Islet precursor cell (in vitro differentiated cells): ENCODE results near the gene RAD51B.

Source experiments
- DNase-seq: peaks from one replicate; pipeline ENCODE4 v3.0.0-alpha.2; 2018

RAD51B gene

DNA sequence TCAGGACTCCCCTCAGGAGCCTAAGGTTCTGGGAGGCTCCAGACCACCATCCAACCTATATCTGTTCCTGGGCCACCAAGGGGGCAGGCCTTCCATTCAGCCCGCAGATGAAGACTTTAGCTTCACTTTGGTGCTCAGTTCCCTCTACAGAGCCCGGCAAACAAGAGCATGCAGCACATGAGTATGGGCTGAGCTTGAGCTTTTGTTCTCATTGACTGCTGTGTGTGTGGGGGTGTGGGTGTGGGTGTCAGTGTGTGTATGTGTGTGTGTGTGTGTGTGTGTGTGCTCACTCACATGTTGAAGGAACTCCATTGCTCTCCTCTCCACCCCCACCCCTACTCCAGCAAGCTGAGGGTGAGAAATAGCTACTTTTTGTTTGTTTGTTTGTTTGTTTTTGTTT lies 754.1 kb downstream of the RAD51B start:
- no peak for DNase-seq

DNA sequence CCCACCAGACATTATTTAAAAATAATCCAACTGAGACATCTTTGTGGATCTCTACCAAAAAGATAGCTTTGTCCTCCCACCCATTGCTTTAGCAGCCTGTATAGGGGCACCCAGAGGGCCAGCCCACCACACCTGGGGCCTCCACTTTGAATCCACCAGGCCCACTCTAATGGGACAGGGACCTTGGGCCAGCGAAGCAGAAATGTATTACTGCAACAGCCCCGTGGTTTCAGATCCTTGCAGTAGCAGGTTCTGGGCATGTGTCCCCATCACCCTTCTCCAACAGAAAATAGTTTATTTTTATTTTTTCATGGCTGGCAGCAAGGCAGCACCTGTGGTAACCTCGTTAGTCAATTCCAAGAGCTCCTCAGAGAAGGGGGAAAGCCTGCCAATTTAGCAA lies 754.9 kb downstream of the RAD51B start:
- no peak for DNase-seq

DNA sequence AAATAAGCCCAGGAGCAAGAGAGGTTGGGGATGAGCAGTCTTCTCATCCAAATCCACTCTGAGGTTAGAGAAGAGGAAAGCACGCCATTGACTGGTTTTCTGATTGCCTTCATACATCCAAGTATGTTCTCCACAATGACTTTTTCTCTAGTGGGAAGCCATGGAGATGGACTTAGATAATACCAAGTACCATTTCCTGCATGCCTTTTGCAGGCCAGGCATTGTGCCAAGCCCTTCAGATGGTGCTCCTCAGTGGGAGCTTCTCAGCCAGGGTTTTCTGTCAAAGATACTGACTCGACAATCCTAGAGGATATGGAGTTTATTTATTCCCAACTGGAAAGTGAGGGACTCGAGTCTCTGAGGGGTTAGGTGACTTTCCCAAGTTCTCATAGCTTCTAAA lies 755.3 kb downstream of the RAD51B start:
- no peak for DNase-seq

DNA sequence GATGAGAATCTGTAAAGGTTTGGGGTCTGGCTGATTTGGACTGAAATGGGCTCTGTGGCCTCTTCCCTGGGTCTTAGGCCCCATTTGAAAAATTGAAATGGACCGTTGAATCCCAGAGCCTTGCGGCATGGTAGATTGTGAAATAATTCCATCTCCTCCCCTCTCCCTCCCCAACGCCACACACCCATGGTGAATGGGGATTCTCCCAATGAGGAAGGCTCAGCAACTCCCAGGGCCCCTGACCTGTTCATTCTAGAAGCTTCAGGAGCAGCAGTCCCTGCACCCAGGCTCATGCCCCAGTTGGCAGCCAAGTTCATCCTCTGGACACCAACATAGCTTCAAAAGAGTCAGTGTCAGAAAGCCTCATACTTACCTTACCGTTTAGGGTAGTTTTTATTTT lies 755.8 kb downstream of the RAD51B start:
- no peak for DNase-seq

DNA sequence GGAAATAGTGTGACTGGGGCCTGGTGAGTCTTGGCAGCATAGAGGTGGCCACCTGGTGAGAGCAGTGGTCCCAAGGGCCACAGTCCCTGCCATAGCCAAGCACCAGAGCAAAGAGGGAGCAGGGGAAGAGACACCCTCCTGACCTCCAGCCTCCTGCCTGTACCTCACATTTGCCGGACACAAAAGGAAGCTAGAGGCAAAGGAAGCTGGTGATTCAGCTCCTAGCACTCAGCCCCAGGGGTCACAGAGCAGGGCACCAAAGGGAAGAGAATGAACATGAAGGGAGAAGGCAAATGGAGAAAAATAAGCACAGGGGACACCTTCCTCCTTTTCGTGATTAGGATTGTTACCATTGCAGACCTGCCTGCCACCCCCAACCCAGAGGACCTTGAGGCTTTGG lies 756.5 kb downstream of the RAD51B start:
- no peak for DNase-seq

DNA sequence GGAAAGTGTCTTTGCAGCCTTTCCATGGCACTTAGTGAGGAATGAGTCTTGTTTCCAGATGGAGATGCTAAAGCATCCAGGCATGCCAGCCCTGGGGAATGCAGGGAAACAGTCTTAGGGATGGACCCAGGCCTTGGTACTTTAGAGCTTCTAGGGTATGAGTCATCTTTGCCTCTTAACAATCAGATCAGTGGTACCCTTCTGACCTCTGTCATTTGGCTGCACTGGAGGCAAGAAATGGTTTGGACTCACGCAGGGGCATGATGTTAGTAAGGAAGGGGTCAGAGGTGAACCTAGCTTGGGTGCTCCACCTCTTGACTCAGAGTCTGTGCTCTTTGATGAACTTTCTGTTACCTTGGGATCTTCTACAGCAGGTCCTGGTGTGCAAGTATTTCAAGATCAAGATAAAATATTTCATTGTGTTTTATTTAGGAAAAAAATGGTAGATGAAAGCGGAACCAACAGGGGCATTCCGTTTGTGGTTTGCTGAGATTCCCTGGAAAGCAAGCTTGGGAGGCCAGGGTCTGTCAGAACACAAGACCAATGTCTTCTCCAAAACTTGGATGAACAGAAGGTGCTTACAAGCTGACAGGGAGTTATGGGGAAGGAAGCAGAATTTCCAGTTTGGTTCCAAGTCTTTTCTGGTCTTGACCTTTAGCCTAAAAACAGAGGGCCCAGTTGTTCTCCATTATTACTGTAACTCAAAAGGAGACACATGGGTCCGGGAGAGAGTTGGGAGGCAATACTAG lies 757.1 kb downstream of the RAD51B start:
- DNase-seq, result peak; percentile 93

DNA sequence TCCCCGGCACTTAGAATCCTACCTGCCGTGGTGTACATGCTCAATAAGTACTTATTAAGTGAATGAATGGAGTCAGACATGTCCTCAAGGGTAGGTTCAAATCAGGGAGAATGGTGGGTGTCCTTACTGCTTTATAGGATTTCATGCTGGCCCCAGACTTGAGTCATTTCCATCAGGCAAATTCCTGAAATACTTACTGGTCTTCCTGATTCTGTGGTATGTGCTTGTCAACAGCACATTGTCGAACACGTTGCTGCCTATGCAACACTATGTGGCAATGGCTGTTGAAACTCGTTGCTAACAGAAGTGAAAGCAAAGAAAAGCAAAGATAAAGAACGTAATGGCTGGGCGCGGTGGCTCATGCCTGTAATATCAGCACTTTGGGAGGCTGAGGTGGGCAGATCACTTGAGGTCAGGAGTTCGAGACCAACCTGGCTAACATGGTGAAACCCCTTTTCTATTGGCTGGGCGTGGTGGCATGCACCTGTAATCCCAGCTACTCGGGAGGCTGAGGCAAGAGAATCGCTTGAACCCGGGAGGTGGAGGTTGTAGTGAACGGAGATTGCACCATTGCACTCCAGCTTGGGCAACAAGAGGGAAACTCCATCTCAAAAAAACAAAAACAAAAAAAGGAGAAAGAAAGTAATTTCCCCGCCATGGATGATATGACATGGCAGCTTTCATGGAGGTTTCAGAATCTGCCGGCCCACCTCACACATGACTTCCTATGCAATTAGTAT lies 758.4 kb downstream of the RAD51B start:
- peak; percentile 91 for DNase-seq

DNA sequence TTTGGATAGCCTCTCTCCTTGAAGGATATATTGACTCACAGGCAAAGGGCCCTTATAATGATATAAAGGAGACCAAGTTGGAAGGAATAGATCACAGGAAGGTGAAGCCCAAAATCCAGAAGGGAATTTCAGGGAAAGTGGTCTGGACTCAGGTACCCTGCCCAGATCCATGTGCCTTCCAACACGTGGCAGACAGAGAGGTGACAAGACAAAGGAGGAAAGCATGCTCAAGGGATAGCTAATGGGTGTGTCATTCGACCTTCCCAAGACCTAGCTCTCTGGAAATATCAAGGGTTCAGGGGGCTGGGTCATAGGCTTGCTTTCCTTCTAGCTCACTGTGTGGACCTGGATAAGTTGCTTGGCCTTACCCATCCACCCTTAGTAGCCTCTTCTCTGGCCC lies 759.0 kb downstream of the RAD51B start:
- no peak for DNase-seq

DNA sequence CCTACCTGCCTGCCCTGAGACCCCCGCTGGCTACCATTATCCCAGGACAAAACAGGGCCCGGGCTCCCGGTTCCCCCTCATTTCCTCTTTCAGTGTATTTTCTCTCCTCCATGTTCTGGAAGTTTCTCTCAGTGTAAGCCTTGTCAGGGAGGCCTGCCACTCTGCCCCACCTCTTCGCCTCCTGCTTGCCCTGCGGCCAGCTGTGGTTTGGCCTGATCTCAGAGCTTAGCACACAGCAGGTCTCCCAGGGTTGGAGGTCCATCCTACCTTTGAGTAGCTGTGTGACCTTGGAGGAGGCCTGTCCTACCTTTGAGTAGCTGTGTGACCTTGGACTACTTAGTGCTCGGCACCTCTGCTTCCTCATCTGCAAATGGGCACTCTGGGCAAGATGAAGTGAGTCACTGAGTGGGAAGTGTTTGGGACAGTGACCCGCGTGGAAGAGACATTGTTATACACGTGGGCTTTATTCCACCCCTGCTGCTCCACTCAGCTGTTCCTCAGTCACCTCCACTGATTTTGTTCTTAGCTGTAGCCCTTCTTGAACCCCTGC lies 760.6 kb downstream of the RAD51B start:
- DNase-seq, result no peak

DNA sequence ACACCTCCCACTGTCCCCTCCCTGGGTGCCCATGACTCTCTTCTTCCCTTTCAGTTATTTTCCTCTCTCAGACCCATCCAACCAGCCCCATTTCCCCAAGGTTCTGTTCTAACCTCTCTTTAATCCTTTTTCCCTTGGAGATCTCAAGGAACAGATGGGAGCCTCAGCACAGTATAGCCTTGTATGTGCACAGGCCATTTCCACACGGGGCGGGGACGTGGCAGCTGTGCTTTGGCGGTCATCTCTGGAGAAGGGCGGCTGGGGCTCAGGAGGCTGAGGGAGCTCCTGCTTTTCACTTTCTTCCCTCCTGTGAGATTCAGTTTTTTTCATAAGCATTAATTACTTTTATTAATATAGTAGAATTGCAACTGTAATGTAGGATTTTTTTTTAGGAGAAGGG lies 761.1 kb downstream of the RAD51B start:
- no peak for DNase-seq

DNA sequence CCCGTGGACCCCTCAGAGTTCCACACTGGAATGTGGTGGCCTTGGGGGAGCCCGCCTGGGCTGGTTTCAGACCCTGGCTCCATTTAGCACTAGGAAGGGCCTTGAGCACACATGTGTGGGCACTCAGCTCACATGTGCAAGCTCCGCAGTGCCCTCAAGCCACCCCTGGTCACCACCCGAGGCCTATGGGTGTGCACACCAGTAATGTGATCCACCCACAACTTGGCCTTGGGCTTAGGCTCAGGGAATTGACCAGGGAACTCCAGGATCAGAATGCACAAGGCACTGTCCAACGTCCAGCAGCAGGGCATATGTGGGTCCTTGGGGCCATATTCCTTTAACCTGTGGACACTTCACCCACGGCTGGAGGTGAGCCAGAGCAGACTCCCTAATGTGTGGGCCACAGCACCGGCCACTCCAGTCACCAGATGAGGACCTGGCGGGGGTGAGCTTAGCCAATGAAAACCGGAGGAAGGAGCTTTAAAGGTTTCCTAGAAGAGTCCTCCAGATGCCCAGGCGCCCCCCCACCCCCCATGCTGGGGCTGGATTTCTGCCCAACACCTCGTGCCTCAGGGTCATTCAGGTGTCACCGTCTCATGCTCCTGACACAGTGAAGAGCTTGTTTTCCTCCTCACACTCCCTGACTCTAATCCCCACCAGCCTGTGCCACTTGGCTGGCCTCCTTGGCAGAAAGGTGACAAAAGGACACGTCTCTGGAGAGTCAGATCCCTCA lies 764.1 kb downstream of the RAD51B start:
- no peak for DNase-seq

DNA sequence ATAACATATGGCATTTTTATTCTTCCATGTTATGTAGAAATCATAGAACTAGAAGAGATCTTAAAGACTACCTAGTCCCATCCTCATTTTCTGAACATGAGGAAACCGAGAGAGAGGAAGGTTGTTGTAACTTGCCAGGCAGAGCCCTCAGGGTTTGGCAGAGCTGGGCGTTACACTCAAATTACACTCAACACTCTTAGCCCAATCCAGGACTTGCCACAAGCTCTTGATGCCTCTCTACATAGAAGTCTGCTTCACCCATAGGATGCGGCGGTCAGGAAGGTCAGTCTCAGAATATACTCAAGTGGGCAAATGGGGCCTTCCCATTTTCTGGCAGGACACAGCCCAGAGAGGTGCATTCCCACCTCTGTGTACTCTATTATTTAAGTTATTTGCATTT lies 765.2 kb downstream of the RAD51B start:
- no peak for DNase-seq

DNA sequence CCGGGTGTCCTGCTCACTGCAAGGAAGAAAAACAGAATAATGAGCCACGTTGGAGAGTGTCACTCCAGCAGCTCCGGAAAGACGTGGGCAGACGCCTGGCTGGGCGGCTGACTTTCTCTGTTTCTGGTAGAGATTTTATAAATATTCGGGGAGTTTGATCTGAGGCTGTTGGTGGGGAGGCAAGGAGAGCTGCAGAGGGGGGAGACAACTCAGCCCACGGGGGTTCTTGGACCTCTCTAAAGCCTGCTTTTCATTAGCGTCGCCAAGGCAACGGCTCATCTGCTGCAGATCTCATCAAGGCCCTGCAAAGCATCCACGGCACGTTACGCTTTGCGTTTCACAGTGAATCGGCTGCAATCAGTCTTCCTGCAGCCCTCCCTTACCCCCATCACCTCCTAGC lies 766.1 kb downstream of the RAD51B start:
- DNase-seq, result no peak

DNA sequence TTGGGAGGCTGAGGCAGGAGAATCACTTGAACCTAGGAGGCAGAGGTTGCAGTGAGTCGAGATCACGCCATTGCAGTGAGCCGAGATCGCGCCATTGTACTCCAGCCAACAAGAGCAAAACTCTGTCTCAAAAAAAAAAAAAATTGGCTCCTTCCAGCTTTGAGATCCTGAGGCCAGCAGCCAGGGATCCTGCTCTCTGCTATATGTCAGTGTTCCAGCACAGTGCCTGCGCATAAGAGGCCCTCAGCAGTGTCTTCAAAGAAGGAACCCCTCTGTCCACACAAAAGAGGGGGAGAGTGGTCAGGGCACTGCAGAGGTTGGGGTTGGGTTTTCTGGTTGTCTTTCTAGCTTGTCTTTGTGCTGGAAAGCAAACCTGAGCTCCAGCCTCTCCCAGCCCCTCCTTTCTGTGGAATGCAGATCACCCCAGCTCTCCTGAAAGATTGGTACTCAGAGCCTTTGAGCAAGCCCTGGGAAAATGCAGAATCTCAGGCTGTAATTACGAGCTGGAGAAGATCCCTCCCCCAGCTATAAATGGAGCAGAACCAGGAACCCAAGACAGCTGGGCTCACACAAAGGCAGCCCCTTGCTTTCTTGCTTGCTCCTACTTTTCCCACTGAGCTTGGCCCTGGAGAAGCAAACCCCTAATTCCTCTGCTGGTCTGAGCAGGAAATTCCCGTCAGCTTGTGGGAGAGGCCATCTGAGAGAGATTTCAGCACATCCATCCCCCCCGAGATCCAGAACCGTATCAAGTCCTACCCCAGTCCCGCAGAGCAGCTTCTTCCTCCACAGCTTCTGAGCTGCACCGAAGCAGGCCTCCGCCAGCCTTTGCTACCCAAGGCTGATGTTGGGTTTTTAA lies 767.5 kb downstream of the RAD51B start:
- peak; percentile 76 for DNase-seq

DNA sequence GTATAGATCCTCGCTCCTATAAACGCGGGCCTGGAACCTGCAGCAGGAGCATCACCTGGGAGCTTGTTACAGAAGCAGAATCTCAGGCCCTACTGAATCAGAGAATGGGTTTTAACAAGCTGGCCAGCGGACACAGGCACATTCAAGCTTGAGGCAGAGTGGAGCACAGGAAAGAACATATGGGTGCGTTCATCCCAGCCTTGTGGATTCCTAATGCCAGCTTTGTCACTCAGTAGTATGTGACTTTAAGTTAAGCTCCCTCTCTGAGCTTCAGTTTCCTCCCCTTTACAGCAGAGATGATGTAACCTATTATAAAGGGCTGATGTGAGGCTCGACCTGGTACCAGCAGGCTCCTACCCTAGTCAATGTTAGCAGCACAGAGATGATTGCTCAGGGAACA lies 768.4 kb downstream of the RAD51B start:
- DNase-seq, result no peak

DNA sequence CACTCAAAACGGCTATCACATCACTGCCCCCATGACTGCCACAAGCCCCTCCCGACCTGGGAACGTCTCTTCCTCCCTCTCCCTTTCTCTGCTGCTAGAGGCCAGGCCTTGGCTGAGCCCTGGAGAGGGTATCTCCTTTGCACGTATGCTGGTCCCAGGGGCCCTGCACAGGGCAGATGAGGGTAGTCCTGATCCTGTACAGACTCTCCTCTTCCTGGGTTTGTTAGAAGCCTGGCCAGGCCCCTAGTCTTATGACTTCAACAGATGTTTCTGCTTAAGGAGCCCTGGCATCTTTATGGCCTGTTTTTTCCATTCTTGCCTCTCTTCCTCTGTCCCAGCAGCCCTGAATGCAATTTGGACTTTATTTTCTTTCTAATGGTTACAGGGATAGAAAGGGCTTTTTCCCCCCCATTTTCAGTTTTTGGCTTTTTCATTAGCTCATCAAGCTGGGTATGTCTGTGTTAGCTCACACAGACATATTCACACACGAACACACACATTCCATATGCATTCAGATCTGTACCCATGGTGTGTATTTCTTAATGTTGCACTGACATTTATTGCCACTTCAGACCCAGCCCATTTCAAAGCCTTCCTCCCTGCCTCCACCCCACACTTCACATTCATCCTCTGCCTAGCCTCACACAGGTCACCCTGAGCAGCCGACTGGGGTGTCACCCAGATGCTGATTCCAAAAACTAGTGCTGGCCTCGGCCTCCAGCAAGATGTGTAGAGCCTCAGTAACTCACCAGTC lies 770.0 kb downstream of the RAD51B start:
- peak; percentile 76 for DNase-seq

DNA sequence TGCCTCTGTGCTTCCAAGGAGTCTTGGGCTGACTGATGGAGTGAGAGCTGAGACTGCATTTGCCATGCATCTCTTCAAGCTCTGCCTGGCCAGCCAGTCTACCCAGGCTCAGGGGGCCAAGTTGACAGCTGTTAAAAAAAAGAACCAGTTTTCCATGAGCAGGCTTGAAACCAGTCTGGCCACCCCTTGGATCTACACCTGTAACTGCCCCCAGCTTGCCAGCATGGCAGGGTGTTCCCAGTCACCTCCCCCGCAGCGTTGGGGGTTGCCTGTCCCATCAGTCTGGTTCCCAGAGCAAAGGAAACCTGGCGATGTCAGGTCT lies 770.6 kb downstream of the RAD51B start:
- DNase-seq, result no peak

DNA sequence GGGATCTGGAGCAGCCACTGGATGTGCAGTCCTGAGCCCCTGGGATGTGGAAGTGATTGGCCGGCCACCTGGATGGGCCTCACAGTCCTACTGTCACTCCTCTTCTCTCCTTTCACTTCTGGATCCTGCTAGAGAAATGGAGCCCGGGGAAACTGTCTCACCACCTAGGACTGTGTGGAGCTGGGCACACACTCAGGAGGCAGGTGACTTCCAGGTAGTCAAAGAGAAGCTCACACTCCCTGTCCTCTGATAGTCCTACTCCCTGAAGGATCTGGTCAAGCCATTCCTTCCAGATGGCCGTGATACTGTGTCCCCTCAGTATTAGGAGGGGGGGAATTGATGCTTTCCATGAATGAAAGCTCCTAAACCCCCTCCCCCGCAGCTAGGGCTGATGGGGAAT lies 772.2 kb downstream of the RAD51B start:
- no peak for DNase-seq

DNA sequence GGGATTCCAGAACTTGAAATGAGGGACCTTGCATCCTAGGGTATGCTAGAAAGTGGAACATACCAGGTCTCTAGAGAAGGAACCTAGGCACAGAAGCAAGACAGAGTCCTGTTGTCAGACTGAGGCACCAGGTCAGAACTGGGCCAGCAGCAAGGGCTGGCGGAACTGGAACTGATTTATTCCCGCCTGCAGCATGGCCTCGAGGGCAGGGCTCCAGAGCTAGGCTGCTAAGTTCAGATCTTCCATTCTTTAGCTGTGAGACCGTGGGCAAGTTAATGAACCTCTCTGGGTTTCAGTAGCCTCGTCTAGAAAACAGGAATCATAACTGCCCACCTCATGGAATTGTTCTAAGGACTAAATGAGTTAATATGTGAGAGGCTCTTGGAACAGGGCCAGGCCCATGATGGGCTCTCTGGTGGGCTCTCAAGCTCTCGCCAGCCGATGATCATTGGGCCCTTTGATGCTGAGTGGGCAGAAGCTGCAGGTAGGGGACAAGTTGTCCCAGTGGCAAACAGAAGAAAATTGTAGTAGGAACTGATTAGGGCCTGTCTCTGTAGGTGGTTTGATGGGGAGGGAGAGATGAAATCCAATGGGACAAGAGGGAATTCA lies 773.5 kb downstream of the RAD51B start:
- no peak for DNase-seq

DNA sequence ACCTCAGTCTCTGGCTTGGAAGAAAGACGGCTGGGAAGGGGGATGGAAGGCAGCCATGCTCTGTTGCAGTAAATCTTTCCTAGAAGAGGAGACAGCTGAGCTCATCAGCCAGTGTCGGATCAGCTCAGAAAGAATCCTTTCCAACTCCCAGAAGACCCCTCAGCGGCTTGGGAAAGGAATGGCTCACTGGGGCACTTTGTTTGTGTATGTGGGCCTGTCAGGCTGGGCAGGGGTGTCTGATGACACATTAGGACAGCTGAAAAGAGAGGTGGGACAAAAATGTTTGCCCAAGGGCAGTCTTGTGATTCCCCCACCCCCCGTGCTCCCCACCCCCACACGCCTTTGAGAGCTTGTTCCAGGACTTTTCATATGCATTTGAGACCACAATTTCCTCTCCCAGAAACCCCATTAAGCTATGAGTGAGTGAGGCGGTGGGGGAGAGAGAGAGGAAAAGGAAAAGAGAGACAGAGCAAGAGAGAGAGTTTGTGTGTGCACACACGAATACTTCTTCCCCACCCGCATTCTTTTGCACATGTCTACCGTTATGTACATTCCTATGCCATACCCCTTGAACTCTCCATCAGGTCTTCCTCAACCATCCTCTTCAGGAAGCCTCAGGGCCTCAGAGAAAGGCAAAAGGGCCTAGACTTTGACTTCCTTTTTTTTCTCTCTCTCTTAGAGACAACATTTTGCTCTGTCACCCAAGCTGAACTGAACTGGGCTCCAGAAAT lies 774.4 kb downstream of the RAD51B start:
- peak; percentile 97 for DNase-seq
